MCF 10A (cell line): ENCODE measurements around the gene IVNS1ABP. TPM values are rescaled to one million over a fixed set of nuclear protein-coding genes. Genes with fewer than 3 reads are reported as not detected.

Experiments used
- BruUV-seq: library from RNA; stranded (reverse); fragments of 400-500 nt; replicated peaks from 2 replicates; lab custom pipeline; 2021; lab: Mats Ljungman, UMichigan
- CTCF ChIA-PET: fragments of 300-600 bp; sonication (Branson Sonifier 250); formaldehyde crosslinking; extraction: SDS; loops from one replicate; lab custom pipeline; 2021; ENCODE audit warnings: antibody characterized with exemption, inconsistent platforms; lab: Yijun Ruan, JAX
- POLR2A ChIA-PET: fragments of 300-600, 350-650 bp; sonication (Branson Sonifier 250); formaldehyde crosslinking; extraction: SDS; loops from one replicate; lab custom pipeline; 2020; ENCODE audit warnings: antibody characterized with exemption, inconsistent platforms; lab: Yijun Ruan, JAX
- DNase-seq: peaks from one replicate; pipeline ENCODE4 v3.0.0-alpha.2; 2018; ENCODE audit not compliant: unreplicated experiment
- H3K27ac Mint-ChIP-seq: one replicate; pipeline ENCODE4 v1.8.0; 2022; ENCODE audit warnings: mild to moderate bottlenecking, low read depth, mixed read lengths; ENCODE audit not compliant: unreplicated experiment
- H3K27me3 Mint-ChIP-seq: one replicate; pipeline ENCODE4 v1.8.0; 2022; ENCODE audit warnings: mixed read lengths; ENCODE audit not compliant: insufficient read depth, unreplicated experiment
- H3K36me3 Mint-ChIP-seq: one replicate; pipeline ENCODE4 v1.8.0; 2022; ENCODE audit warnings: mild to moderate bottlenecking, moderate library complexity, mixed read lengths; ENCODE audit not compliant: insufficient read depth, unreplicated experiment
- H3K4me1 Mint-ChIP-seq: one replicate; pipeline ENCODE4 v1.8.0; 2022; ENCODE audit warnings: mixed read lengths; ENCODE audit not compliant: insufficient read depth, unreplicated experiment
- H3K4me3 Mint-ChIP-seq: one replicate; pipeline ENCODE4 v1.8.0; 2022; ENCODE audit warnings: mild to moderate bottlenecking, moderate library complexity, mixed read lengths; ENCODE audit not compliant: unreplicated experiment
- H3K9me3 Mint-ChIP-seq: one replicate; pipeline ENCODE4 v1.8.0; 2022; ENCODE audit warnings: mixed read lengths; ENCODE audit not compliant: unreplicated experiment
- CTCF ChIP-seq: fragments of 200-600 bp; IDR thresholded peaks from one replicate; pipeline ENCODE4 v1.8.0; 2022; ENCODE audit warnings: antibody characterized with exemption, mild to moderate bottlenecking; ENCODE audit not compliant: unreplicated experiment
- intact Hi-C: fragments of 100-400 bp; cut with micrococcal nuclease; formaldehyde crosslinking; loops from 2 replicates; pipeline ENCODE4 v1.14.1; 2022
- total RNA-seq: library from RNA; stranded (reverse); gene quantifications from 2 replicates; pipeline ENCODE4 v1.2.3, GENCODE V29; 2022

Gene IVNS1ABP
- total RNA-seq, 1 experiment from 2014 or later, result 92.0 TPM

GRCh38 chr1:185292237-185292636 is 24.8 kb downstream of the IVNS1ABP start:
- Mint-ChIP-seq H3K27ac (no peak overlapping the region), H3K27me3 (no peaks in the 10 kb centered on the region), H3K4me3 (no peak overlapping the region), H3K4me1 (no peaks in the 10 kb centered on the region), H3K36me3 (peaks cover 48% of the 10 kb centered on the region), H3K9me3 (no peaks in the 10 kb centered on the region)
- intact Hi-C loops, result no loop called here
- ChIA-PET POLR2A (interaction anchor here (0.5 to 2.2 kb wide), 3 partner anchors 9 to 16 kb away, joined by 3 to 9 read pairs (median 3); no protein-coding TSS in a partner anchor), CTCF (interaction anchor here (0.6 to 2.8 kb wide), 7 partner anchors 10 to 1381 kb away, joined by 4 to 14 read pairs (median 5); no protein-coding TSS in a partner anchor)
- BruUV-seq, result no TSS peak
- TF ChIP-seq CTCF, result no peak
- DNase-seq, result no peak

- no peaks in the 10 kb centered on the region for H3K27me3 Mint-ChIP-seq
- CTCF ChIA-PET, result interaction anchor here (0.6 to 2.6 kb wide), 3 partner anchors 10 to 962 kb away, joined by 4 to 14 read pairs (median 7); no protein-coding TSS in a partner anchor
- no peaks in the 10 kb centered on the region for H3K9me3 Mint-ChIP-seq
- H3K27ac Mint-ChIP-seq, result no peak overlapping the region
- POLR2A ChIA-PET, result interaction anchor here (0.5 to 2.2 kb wide), 3 partner anchors 15 to 333 kb away, joined by 3 to 9 read pairs (median 6); no protein-coding TSS in a partner anchor
- BruUV-seq, result no TSS peak
- peaks cover 42% of the 10 kb centered on the region for H3K36me3 Mint-ChIP-seq
- no peak overlapping the region for H3K4me3 Mint-ChIP-seq
- DNase-seq, result no peak
- intact Hi-C loops, result no loop called here
- no peaks in the 10 kb centered on the region for H3K4me1 Mint-ChIP-seq
- TF ChIP-seq CTCF, result no peak
Measured at GRCh38 chr1:185291652-185292051, 25.4 kb downstream of the IVNS1ABP start.

DNA sequence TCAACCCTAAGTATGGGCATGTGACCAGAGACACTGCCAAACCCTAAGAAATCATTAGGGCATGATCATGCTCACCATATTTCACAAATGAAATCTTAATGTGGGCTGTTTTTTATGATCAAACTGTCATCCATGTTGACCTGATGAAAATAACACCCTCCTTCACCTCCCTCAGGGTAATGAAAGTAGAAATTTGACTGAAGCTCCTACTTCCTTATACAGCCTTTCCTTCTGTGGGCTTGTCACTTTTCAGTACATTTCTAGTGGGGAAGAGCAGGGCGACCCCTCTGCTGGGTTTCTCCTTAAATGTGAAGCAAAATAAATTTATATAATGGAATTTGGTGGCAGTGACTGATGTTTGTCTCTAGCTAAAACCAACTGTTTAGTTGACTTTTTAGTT is 25.9 kb downstream of the IVNS1ABP start:
- ChIA-PET POLR2A (interaction anchor here (0.6 to 2.2 kb wide), 4 partner anchors 10 to 334 kb away, joined by 3 to 9 read pairs (median 5); no protein-coding TSS in a partner anchor), CTCF (interaction anchor here (1.4 to 2.6 kb wide), 2 partner anchors 9 to 389 kb away, joined by 7 to 14 read pairs; no protein-coding TSS in a partner anchor)
- Mint-ChIP-seq H3K27ac (no peak overlapping the region), H3K27me3 (no peaks in the 10 kb centered on the region), H3K4me1 (no peaks in the 10 kb centered on the region), H3K36me3 (peaks cover 37% of the 10 kb centered on the region), H3K4me3 (no peak overlapping the region), H3K9me3 (no peaks in the 10 kb centered on the region)
- BruUV-seq, result no TSS peak
- no peak for TF ChIP-seq CTCF
- DNase-seq, result no peak
- intact Hi-C loops, result no loop called here

- Mint-ChIP-seq H3K36me3 (peaks cover 25% of the 10 kb centered on the region), H3K27me3 (no peaks in the 10 kb centered on the region), H3K27ac (no peak overlapping the region), H3K9me3 (no peaks in the 10 kb centered on the region), H3K4me1 (no peaks in the 10 kb centered on the region), H3K4me3 (no peak overlapping the region)
- TF ChIP-seq CTCF, result no peak
- BruUV-seq, result no TSS peak
- intact Hi-C loops, result no loop called here
- ChIA-PET POLR2A (interaction anchor here (0.6 to 2.2 kb wide), 2 partner anchors 13 to 330 kb away, joined by 4 to 9 read pairs; no protein-coding TSS in a partner anchor), CTCF (interaction anchor here (0.6 kb wide), 1 partner anchor 748 kb away, joined by 3 read pairs; no protein-coding TSS in a partner anchor)
- no peak for DNase-seq
Measured at GRCh38 chr1:185289880-185290279, 27.2 kb downstream of the IVNS1ABP start.
